ENCODE results near the gene AP1G1. TPM values are rescaled to one million over a fixed set of nuclear protein-coding genes. Genes with fewer than 3 reads are reported as not detected.
"Not testable (repeated sequence)": the region's sequence is repeated elsewhere in the genome, so short reads cannot be mapped to it uniquely, and the experiment has no call there.

AP1G1 gene
- total and polyA plus RNA-seq, 2 of the 8 experiments (the other 6 are each of a cell fraction or from before 2014, with no cell fraction given) = 43.9 to 68.4 TPM

- H3K4me2 ChIP-seq (ENCODE audit: insufficient read depth in 1 of 2, low read depth in 2 of 2, low read length in 2 of 2); H3K23me2 ChIP-seq (ENCODE audit: low read depth, low read length); H2AFZ ChIP-seq (ENCODE audit: low read length); H2BK12ac ChIP-seq (ENCODE audit: low read depth, low read length); H3K23ac ChIP-seq (ENCODE audit: insufficient read length); H2BK120ac ChIP-seq (replicated peaks; ENCODE audit: low read depth, low read length); H4K5ac ChIP-seq (ENCODE audit: insufficient read length, low read depth, low read length); H3K27me3 ChIP-seq (replicated peaks in 1 of 4; ENCODE audit: control insufficient read depth in 3 of 4, extremely low read depth in 1 of 4, insufficient read depth in 3 of 4, low read length in 3 of 4); H3K79me1 ChIP-seq (ENCODE audit: low read depth, low read length); H3K27ac ChIP-seq (ENCODE audit: low read depth, low read length); H3K4ac ChIP-seq (replicated peaks; ENCODE audit: insufficient read length, low read depth, low read length); H3K9ac ChIP-seq (replicated peaks in 1 of 4; ENCODE audit: extremely low read depth in 1 of 4, low read depth in 3 of 4, low read length in 3 of 4); DNase-seq (ENCODE audit: low read depth in 1 of 2, low spot score in 2 of 2); CTCF ChIA-PET (ENCODE audit: partially characterized antibody); H3K18ac ChIP-seq (ENCODE audit: extremely low read depth, low read length); FAIRE-seq; H3K14ac ChIP-seq (ENCODE audit: insufficient read length); H3K56ac ChIP-seq (replicated peaks; ENCODE audit: insufficient read length, low read depth, low read length); H4K8ac ChIP-seq (ENCODE audit: extremely low read depth, insufficient read depth, low read length); H2BK5ac ChIP-seq (ENCODE audit: low read depth, low read length); H2AK5ac ChIP-seq (ENCODE audit: low read depth, low read length); H2BK20ac ChIP-seq (ENCODE audit: low read length); H2BK15ac ChIP-seq (ENCODE audit: low read length); H3K9me3 ChIP-seq (ENCODE audit: insufficient read depth in 2 of 2, low read depth in 1 of 2, low read length in 1 of 2); H4K91ac ChIP-seq (replicated peaks; ENCODE audit: insufficient read length, low read length); H3K4me1 ChIP-seq (replicated peaks in 1 of 4; ENCODE audit: control insufficient read depth in 3 of 4, insufficient read depth in 4 of 4, low read length in 3 of 4); H3K4me3 ChIP-seq (ENCODE audit: extremely low read depth in 1 of 4, insufficient read depth in 2 of 4, low read depth in 3 of 4, low read length in 4 of 4): not testable (repeated sequence)
- Histone ChIP-seq H3K79me2 (ENCODE audit: control insufficient read depth in 1 of 2, insufficient read depth in 2 of 2, low read length in 2 of 2) (peaks cover 3 to 65% of the 10 kb centered on the region in 2 experiments), H3K36me3 (ENCODE audit: control insufficient read depth in 2 of 4, insufficient read depth in 4 of 4, low read length in 3 of 4) (peaks cover 8 to 24% (median 15%) of the 10 kb centered on the region in 4 experiments; a peak in 6 of 8 replicates), H4K20me1 (replicated peaks in 1 of 2; ENCODE audit: control insufficient read depth in 1 of 2, insufficient read depth in 2 of 2, low read length in 2 of 2) (peaks cover 0 to 11% of the 10 kb centered on the region in 2 experiments)
- 88% methylated on average over 3 of the region's 3 CpGs; no CpG with 5 or more reads in 1 of the 2 experiments for WGBS, 2 experiments (ENCODE audit: extremely low coverage in 1 of 2, insufficient coverage in 1 of 2, insufficient read length in 1 of 2, insufficient replicate concordance in 2 of 2, low coverage in 1 of 2, low lambda C conversion rate in 2 of 2, missing lambda C conversion rate in 1 of 2)
- POLR2A ChIA-PET (ENCODE audit: partially characterized antibody) = interaction anchor here (0.6 kb wide), 1 partner anchor 71 kb away, joined by 4 read pairs; no protein-coding TSS in a partner anchor
Measured at GRCh38 chr16:71790329-71790728, 18.3 kb downstream of the AP1G1 start.
